K562 (cell line): Measurements from ENCODE around the gene TMEM45A. TPM values are rescaled to one million over a fixed set of nuclear protein-coding genes. Genes with fewer than 3 reads are reported as not detected.

Source experiments
- MCM2 ChIP-seq: fragments of 450-650 bp; IDR thresholded peaks from 2 replicates; pipeline ENCODE4 v1.6.1; 2017; ENCODE audit warnings: low read depth, mild to moderate bottlenecking
- NR2C1 ChIP-seq, 2 experiments: fragments of 450-650 bp; IDR thresholded peaks; 2 replicates each; pipeline ENCODE4 v1.6.1; 2017; ENCODE audit warnings: mild to moderate bottlenecking in 2 of 2, antibody characterized with exemption in 1 of 2, inconsistent platforms in 1 of 2, missing compliant biosample characterization in 1 of 2, missing genetic modification characterization in 1 of 2
- RAD51 ChIP-seq: fragments of 450-650 bp; IDR thresholded peaks from 2 replicates; pipeline ENCODE4 v1.7.1; 2016; ENCODE audit warnings: low read depth, mild to moderate bottlenecking, borderline replicate concordance
- ZBTB1 ChIP-seq: sonication (generic); formaldehyde crosslinking; IDR thresholded peaks from 2 replicates; pipeline ENCODE4 v1.8.1; 2023; ENCODE audit warnings: missing genetic modification reagents, low read depth, mild to moderate bottlenecking, borderline replicate concordance
- ZNF3 ChIP-seq: fragments of 250-450 bp; sonication (Bioruptor Pico); IDR thresholded peaks from 2 replicates; pipeline ENCODE4 v1.5.0; 2021; ENCODE audit warnings: mild to moderate bottlenecking, moderate library complexity
- polyA plus RNA-seq, 8 experiments: library from polyadenylated mRNA; depleted of rRNA in 4 of 8; stranded (reverse) in 5 of 8; unstranded in 3 of 8; fragments of >200 nt; fragmentation: Nextera tagmentation in 2 of 8; fragmentation: Illumina TruSeq in 1 of 8; extraction: Ambion mirVana in 2 of 8; extraction: Trizol in 1 of 8; gene quantifications; 2 replicates each; pipeline versions ENCODE4 v1.2.1 to v1.2.3, GENCODE V29; 2011 to 2014; ENCODE audit warnings: inconsistent platforms in 1 of 8, missing spikeins in 1 of 8
- total RNA-seq, 7 experiments: library from RNA; depleted of rRNA in 6 of 7; stranded (reverse); fragments of >200 nt in 6 of 7; fragmentation: Illumina TruSeq in 2 of 7; extraction: Trizol in 2 of 7; gene quantifications; 2 replicates each; pipeline versions ENCODE4 v1.2.1 to v1.2.3, GENCODE V29; 2011 to 2021; ENCODE audit warnings: low replicate concordance in 1 of 7
- TF ChIP-seq, protein P1 (sequence below), 2 experiments: fragments of 450-650 bp; formaldehyde crosslinking in 1 of 2; IDR thresholded peaks; 2 replicates each; pipeline versions ENCODE4 v1.4.0 to v1.6.1; 2014 to 2020; ENCODE audit warnings: mild to moderate bottlenecking in 2 of 2, borderline replicate concordance in 1 of 2, low read depth in 1 of 2
- TF ChIP-seq, protein P2 (sequence below), 3 experiments: fragments of 200-800 bp in 1 of 3; sonication (Bioruptor generic) in 1 of 3; sonication (generic) in 1 of 3; formaldehyde crosslinking in 1 of 3; IDR thresholded peaks; 2 replicates each; pipeline versions ENCODE4 v1.6.1 to v1.8.0; 2016 to 2022; ENCODE audit warnings: mild to moderate bottlenecking in 2 of 3, missing compliant biosample characterization in 2 of 3, missing genetic modification characterization in 2 of 3, missing genetic modification reagents in 1 of 3
- TF ChIP-seq, protein P3 (sequence below): fragments of 450-650 bp; conservative IDR thresholded peaks from 2 replicates; pipeline ENCODE4 v1.6.1; 2016; ENCODE audit warnings: missing genetic modification characterization, low read depth, mild to moderate bottlenecking, control low read depth, missing compliant biosample characterization
- TF ChIP-seq, protein P4 (sequence below): fragments of 250-450 bp; sonication (Bioruptor Pico); IDR thresholded peaks from 2 replicates; pipeline ENCODE4 v1.9.0; 2021; ENCODE audit warnings: mild to moderate bottlenecking

Gene TMEM45A
- total and polyA plus RNA-seq, 9 of the 15 experiments (the other 6 are each of a cell fraction or from before 2014, with no cell fraction given): 0.41 to 4.1 (median 0.95) TPM

DNA sequence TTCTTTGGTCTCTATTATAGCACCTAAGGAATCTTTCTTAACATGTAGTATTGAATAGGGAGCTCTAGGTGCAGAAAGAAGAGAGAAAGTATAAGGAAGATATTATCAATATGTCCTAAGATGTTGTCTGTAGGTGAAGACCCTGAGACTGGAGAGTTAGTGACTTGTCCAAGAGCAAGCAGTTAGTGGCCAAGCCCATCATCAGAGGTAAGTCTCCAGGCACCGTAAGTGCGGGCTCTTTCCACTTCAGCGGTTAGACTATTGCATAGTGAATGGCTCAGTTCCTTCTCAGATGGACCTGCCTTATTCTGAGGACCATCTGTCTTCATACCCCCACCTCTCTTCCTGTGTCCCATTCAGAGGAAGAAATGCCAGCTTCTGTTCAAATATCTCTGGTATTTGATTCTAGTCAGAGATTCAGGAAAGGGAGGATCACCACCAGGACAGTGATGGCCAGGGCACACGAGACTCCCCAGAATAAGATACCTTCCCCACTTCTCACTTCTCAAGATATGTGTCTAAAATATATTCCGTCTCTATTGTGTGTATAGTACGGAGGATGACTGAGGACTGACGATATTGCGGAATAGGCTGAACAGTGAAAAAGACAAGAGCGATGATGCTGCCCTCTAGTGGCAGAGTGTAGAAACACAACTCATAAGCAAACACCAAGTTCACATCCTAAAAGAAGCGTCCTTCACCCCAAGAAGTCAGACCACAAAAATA, 97.9 kb downstream of the TMEM45A start (continued):
- TF ChIP-seq, protein P1, sequence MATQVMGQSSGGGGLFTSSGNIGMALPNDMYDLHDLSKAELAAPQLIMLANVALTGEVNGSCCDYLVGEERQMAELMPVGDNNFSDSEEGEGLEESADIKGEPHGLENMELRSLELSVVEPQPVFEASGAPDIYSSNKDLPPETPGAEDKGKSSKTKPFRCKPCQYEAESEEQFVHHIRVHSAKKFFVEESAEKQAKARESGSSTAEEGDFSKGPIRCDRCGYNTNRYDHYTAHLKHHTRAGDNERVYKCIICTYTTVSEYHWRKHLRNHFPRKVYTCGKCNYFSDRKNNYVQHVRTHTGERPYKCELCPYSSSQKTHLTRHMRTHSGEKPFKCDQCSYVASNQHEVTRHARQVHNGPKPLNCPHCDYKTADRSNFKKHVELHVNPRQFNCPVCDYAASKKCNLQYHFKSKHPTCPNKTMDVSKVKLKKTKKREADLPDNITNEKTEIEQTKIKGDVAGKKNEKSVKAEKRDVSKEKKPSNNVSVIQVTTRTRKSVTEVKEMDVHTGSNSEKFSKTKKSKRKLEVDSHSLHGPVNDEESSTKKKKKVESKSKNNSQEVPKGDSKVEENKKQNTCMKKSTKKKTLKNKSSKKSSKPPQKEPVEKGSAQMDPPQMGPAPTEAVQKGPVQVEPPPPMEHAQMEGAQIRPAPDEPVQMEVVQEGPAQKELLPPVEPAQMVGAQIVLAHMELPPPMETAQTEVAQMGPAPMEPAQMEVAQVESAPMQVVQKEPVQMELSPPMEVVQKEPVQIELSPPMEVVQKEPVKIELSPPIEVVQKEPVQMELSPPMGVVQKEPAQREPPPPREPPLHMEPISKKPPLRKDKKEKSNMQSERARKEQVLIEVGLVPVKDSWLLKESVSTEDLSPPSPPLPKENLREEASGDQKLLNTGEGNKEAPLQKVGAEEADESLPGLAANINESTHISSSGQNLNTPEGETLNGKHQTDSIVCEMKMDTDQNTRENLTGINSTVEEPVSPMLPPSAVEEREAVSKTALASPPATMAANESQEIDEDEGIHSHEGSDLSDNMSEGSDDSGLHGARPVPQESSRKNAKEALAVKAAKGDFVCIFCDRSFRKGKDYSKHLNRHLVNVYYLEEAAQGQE (IDR thresholded peaks at IDR 0.05; ENCODE audit: borderline replicate concordance): peak; percentile 75
- TF ChIP-seq, protein P1 (CRISPR knock-in tag; IDR thresholded peaks at IDR 0.05; ENCODE audit: low read depth): no peak
- TF ChIP-seq, protein P2, sequence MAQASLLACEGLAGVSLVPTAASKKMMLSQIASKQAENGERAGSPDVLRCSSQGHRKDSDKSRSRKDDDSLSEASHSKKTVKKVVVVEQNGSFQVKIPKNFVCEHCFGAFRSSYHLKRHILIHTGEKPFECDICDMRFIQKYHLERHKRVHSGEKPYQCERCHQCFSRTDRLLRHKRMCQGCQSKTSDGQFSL (CRISPR knock-in tag; IDR thresholded peaks at IDR 0.05): no peak
- TF ChIP-seq, protein P2 (tag; IDR thresholded peaks at IDR 0.05): no peak
- no peak for TF ChIP-seq NR2C1 (IDR thresholded peaks at IDR 0.05)
- no peak for TF ChIP-seq NR2C1 (tag; IDR thresholded peaks at IDR 0.05)
- no peak for TF ChIP-seq RAD51
- TF ChIP-seq, protein P3, sequence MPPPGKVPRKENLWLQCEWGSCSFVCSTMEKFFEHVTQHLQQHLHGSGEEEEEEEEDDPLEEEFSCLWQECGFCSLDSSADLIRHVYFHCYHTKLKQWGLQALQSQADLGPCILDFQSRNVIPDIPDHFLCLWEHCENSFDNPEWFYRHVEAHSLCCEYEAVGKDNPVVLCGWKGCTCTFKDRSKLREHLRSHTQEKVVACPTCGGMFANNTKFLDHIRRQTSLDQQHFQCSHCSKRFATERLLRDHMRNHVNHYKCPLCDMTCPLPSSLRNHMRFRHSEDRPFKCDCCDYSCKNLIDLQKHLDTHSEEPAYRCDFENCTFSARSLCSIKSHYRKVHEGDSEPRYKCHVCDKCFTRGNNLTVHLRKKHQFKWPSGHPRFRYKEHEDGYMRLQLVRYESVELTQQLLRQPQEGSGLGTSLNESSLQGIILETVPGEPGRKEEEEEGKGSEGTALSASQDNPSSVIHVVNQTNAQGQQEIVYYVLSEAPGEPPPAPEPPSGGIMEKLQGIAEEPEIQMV (tag): no peak
- no peak for TF ChIP-seq ZNF3
- TF ChIP-seq, protein P4, sequence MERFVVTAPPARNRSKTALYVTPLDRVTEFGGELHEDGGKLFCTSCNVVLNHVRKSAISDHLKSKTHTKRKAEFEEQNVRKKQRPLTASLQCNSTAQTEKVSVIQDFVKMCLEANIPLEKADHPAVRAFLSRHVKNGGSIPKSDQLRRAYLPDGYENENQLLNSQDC (CRISPR knock-in tag): no peak
- no peak for TF ChIP-seq MCM2
- no peak for TF ChIP-seq ZBTB1 (CRISPR knock-in tag)
